Cardiac fibroblast (primary cell): ENCODE measurements around the gene MAD1L1.

Experiments
- DNase-seq, 2 donors: peaks; one replicate each; pipeline versions ENCODE4 v3.0.0 to v3.0.0-alpha.2; 2010; ENCODE audit warnings: low read depth in 2 of 2
- H3K4me3 ChIP-seq, 2 donors: replicated peaks in 1 of 2; 1 replicate in 1 of 2; 2 replicates in 1 of 2; pipeline ENCODE4 v1.5.1; 2011; ENCODE audit warnings: low read depth in 2 of 2, low read length in 2 of 2, mild to moderate bottlenecking in 2 of 2, moderate library complexity in 1 of 2
- TF ChIP-seq, protein P1 (sequence below): IDR thresholded peaks from one replicate; pipeline ENCODE4 v1.5.1; 2011; ENCODE audit warnings: low read depth, mild to moderate bottlenecking, low read length, inconsistent platforms

Gene MAD1L1

DNA sequence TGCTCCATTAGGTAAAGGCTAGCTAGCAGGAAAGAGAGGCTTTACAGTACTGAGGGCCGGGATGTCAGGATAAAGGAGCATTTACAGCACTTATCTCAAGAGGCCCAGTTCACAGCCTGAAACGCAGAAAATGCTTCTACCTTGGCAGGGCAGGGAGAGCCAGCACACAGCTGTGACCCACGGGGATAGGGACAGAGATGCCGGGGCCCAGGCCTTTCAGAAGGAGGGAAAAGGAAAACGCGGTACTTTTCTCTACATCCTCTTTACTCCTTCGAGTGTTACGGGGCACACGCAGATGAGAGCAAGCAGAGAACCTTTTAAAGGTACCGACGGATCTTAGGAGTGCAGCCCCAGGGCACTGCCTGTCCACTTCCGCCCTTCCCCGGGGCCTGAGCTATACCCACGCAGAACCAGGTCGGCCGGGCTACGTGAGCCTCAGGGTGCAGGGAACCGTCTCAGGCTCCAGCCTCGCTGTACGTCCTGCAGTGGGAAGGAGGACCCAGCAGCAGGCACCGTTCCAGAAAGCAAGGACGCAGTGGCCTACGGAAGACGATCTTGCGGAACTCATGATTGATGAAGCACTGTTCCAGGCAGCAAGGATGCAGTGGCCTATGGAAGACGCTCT, 330.4 kb downstream of the MAD1L1 start:
- TF ChIP-seq, protein P1, sequence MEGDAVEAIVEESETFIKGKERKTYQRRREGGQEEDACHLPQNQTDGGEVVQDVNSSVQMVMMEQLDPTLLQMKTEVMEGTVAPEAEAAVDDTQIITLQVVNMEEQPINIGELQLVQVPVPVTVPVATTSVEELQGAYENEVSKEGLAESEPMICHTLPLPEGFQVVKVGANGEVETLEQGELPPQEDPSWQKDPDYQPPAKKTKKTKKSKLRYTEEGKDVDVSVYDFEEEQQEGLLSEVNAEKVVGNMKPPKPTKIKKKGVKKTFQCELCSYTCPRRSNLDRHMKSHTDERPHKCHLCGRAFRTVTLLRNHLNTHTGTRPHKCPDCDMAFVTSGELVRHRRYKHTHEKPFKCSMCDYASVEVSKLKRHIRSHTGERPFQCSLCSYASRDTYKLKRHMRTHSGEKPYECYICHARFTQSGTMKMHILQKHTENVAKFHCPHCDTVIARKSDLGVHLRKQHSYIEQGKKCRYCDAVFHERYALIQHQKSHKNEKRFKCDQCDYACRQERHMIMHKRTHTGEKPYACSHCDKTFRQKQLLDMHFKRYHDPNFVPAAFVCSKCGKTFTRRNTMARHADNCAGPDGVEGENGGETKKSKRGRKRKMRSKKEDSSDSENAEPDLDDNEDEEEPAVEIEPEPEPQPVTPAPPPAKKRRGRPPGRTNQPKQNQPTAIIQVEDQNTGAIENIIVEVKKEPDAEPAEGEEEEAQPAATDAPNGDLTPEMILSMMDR, result no peak
- no peak overlapping the region for H3K4me3 ChIP-seq
- DNase-seq, result no peak

DNA sequence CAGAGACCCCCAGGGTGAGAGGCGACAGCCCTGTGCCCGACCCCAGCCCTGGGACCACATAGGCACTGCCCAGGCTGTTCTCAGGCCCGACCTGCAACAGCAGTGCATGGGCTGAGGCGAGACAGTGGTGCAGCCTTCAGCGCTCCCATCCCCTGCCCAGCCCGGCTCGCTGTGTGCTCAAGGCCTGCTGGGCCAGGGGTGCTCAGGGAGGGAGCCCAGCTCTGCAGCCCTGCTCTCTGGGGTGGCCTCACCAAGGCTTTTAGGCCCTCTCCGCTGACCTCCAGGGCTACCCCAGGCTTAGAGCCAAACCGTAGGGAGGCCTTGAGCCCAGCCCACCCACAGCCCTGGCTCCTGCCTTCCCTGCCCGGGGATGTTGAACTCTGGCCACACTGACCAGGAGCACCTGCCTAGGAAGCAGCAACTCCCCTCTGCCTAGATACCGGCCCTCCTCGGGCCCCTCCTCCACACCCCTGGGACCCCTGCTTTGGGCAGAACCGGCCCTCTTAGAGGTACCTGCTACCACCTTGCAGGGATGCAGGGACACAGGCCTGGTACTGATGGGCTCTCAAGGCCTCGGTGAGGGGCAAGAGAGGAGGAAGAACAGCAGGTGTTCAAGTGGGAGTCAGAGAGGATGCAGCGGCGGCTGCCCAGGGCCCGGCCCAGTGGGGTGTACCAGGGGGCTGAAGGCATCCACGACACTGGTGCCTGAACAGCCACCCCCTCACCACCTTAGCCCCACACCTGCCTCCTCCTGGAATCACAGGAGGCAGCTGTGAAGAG, 331.1 kb downstream of the MAD1L1 start:
- TF ChIP-seq, protein P1, result no peak
- no peak overlapping the region for H3K4me3 ChIP-seq
- DNase-seq, result no peak

DNA sequence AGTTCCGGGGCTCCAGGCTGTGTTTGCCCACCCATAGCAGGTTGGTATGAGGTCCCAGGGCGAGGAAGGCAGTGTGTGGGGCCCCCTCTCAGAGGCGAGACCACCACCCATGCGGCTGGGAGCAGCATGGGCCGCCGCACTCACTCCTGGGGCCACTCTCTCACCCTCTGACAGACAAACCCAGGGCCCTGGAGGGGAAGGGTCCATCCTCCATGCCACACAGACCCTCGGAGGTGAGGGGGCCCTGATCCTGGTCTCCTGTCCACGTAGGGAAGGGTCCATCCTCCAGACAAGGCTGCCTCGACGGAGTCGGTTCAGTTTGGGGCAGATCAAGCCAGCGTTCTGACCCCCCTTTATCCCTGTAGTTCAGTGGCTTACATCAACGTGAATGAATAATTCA, 331.9 kb downstream of the MAD1L1 start:
- TF ChIP-seq, protein P1, result no peak
- no peak for DNase-seq
- no peak overlapping the region for H3K4me3 ChIP-seq

DNA sequence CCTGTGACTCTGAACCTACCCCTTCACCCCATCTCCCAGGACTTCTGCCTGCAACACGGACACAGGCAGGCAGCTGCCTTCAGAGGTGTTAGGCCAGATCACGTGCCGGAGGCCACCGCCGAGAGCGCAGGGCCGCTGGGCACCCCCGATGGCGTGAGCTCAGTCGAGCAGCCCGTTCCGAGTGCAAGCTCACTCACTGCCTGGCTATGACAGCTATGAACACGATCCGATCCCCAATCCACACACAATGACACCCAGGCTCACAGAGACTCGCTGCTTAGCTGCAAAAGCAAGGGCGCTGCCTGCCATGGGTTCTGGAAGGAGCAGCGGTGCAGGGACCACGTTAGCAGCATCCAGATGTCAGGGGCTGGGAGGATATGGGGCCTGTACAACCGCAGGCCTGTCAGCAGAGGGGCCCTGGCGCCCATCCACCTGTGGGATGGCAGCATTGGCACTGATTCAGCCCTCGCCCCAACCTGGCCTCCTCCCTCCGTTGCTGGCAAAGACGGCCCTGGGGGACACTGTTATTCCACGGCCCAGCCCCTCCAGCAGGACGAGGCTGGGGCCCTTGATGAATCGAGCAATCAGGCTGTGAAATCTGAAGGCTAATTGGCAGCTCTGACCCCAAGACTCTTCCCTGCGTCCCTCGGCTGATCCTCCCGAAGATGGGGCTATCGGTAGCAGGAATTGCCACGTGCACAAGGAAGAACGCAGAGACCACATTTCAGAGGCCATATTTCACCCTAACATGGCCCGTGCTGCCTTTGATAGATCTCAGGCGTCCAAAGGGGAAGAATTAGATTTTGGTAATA, 332.6 kb downstream of the MAD1L1 start:
- TF ChIP-seq, protein P1, result no peak
- H3K4me3 ChIP-seq, result no peak overlapping the region
- no peak for DNase-seq

DNA sequence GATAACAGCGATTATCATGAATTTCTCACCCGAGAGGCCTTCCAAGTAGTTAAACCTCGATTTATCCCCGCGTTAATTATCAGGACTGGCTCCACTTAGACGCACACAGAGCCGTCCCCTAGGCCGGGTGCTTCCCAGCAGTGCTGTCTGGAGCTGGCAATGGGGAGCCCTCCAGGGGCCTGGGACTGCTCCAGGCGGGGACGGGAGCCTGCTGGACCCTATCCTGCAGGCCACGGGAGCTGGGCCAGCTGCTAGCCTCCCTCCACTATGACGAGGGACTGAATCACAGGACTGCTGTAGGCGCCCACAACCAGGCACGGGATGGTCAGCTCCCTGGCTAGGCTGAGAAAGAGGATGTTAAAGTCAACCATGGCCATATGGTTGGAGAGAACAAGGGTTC, 333.5 kb downstream of the MAD1L1 start:
- TF ChIP-seq, protein P1, result no peak
- no peak overlapping the region for H3K4me3 ChIP-seq
- peak; percentile 75 to 88 for DNase-seq

DNA sequence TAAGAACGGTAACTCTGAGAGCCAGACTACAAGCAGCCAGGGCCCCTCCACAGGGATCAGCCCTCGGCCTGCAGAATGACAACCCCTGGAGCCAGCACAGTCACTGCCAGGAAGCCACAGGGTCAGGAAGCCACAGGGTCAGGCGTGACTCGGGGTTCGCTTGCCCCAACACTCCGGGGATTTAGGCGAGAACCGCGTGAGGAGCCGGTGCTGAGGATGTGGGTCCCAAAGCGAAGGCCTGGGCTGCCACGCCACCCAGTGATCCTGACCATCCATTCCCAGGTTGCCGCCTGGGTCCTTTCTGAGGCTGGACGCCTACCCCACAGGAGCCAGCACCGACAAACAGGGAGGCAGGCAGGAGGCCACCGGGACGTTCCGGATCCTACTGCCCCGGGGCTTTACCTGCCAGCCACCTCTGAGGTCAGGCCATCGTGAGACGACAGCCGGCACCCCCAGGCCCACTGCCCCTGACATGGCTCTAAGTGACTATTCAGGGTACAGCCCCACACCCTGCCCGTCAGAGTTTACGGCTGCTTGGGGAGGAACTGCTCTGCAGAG, 334.0 kb downstream of the MAD1L1 start:
- no peak overlapping the region for H3K4me3 ChIP-seq
- DNase-seq, result no peak
- TF ChIP-seq, protein P1, result no peak
